Amniotic stem cell (primary cell): Measurements from ENCODE around the gene FAM168A.

ENCODE experiments used
- DNase-seq: peaks from one replicate; lab custom pipeline; 2025; lab: John Stamatoyannopoulos, UW

FAM168A gene

GRCh38 chr11:73401217-73401923, 196.5 kb downstream of the FAM168A start:
- no peak for DNase-seq

DNA sequence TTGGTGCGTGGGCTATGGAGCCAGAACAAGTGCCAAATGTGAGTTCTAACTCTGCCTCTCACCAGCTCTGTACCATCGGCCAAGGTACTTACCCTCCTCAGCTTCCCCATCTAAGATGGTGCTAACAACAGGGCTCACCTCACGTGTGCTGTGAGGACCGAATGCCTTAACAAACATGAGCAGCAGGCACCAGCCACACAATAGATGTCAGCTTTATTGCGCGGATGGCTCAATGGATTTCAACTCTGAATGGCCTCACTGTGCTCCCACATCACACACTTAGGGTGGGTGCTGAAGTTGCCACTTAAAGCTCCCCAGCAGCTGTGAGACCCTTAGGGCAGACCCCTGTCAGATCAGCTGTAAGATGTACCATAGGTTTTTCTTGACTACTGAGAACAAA, 197.6 kb downstream of the FAM168A start:
- DNase-seq = no peak

DNA sequence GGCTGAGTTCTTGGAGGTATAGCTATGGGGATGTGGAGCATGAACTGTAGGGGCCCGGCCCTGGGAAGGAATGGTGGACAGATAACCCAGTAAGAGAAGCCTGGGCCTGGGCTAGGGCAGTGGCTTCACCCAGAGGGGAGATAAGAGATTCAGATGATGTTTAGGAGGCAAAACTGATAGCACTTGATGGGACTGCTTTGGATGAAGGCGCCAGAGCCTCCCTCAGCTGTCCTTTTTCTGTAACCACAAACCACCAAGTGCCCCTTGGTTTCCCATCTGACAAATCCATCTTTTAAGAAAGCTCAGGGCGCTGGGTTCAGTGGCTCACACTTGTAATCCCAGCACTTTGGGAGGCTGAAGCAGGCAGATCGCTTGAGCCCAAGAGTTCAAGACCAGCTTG, 198.3 kb downstream of the FAM168A start:
- no peak for DNase-seq

DNA sequence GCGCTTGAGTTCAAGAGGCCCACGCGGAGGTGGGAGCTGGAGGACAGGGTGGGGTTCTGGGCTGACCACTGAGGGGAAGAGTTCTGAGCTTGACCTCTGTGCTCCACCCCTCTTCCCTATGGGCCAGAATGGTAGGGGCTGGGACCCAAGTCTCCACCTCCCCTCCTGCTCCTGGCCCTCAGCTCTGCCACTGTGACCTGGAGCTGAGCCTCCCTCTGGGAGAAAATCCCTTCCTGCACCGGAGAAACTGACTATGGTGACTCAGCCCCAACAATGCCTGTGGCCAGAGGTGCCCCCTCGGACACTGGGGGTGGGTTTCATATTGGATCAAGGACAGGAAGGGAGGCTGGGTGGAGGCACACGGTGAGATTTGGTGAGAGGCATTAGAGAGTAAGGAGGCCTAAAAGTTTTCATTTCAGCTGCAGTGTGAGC, 198.7 kb downstream of the FAM168A start:
- no peak for DNase-seq

DNA sequence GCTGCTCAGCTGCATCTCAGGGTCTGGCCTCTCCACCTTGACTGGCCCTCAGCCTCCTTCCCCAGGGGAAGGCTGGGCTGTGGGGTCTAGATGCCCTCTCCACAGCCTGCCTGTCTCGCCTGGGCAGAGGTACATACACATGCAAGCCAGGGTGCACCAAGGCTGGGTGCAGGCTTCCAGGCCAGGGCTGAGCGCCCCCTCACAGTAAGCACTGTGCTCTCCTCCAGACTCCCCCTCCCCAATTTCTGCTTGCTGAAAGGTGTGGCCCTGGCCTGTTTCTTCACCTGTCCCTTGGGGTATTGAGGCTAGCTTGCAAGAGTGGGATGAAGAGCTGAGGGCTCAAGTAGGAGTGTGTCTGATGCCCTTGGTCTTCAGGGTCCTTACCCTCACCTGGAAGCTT, 199.2 kb downstream of the FAM168A start:
- no peak for DNase-seq

DNA sequence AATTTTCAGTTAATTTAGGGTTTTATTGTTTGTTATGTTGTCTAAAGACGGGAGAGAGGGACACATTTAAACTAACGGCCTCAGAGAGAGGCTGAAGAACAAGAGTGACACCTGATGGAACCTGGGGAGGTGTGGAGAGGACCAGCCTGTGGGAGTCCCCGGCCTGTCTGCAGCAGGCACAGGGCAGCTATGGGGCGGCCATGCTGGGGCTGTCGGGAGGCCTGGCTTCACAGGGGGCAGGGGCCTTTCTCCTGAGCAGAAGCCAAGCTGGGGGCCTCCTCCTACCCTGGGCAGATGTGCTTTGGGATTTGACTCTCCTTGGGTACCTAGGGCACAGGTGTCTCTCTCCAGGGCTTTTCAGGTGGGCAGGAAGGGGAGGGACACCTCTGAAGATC, 199.8 kb downstream of the FAM168A start:
- no peak for DNase-seq

GRCh38 chr11:73397468-73398131, 200.3 kb downstream of the FAM168A start:
- DNase-seq = no peak

DNA sequence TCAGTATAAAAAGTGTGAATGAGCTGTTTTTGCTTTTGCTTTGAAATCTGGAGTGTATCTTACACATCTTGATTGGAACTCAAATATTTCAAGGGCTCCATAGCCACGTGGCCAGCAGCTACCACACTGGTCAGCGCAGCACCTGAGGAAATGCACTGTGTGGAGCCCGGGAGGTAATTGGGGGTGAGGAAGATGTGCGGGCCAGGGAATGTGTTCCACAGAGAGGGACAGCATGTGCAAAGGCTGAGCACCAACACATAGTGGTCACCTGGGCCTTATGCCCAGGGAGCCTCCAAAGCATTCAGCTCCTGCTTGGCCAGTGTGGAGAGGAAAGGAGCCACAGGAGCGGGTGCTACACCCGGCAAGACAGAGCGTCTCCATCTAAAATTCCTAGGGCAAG, 200.9 kb downstream of the FAM168A start:
- no peak for DNase-seq

DNA sequence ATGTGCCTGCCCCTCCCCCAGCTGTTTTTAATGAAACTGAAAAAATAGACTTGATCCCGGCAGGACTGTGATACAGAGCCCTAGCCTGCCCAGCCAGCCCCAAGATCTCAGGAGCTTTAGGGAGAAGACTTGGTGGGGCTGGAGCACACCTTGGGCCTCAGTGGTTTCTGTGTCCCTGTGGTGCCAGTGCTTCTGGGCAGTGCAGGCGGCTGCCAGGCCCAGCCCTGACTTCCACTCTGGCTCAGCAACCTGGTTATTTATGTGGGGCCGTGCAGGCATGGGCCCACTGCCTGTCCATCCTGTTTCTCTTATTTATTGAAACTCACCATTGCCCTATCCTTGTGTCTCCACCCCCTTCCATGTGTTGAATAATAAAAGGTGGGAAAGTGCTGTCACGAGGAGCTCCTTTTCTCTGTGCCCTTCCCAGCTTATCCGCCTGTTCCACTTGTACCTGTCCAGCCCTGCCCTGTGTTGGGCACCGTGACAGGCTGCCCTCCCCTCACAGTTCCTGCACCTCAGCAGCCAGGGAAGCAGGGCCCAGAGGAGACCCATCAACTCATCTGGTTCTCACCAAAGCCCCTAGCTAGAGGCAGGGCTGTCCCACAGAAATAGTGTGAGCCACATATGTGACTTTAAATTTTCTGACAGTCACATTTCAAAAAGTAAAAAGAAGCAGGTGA, 201.5 kb downstream of the FAM168A start:
- DNase-seq = no peak

GRCh38 chr11:73395297-73396208, 202.4 kb downstream of the FAM168A start:
- no peak for DNase-seq

DNA sequence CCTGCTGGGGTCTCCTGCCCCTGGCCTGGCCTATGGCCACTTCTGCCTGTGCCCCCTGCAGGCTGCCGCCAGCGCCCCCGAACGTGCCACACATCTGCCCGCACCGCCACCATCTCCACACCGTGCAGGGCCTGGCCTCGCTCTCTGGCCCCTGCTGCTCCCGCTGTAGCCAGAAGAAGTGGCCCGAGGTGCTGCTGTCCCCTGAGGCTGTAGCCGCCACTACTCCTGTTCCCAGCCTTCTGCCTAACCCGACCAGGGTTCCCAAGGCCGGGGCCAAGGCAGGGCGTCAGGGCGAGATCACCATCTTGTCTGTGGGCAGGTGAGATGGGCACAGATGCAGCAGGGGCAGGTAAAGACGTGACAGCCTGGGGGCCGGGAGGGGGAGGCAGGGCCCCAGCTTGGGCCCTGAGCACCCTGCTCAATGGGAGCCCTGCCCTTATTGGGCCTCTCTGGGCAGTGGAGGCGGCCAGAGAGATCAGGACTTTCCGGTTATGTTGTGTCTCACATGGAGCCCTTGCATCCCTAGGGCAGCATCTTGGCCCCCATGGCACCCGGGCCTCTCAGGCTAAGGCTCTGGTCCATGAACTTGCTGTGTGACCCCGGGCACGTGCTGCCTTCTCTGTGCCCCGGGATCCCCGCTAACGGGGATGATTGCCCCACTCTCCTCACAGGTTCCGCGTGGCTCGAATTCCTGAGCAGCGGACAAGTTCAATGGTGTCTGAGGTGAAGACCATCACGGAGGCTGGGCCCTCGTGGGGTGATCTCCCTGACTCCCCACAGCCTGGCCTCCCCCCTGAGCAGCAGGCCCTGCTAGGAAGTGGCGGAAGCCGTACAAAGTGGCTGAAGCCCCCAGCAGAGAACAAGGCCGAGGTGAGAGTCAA, 203.3 kb downstream of the FAM168A start:
- no peak for DNase-seq

DNA sequence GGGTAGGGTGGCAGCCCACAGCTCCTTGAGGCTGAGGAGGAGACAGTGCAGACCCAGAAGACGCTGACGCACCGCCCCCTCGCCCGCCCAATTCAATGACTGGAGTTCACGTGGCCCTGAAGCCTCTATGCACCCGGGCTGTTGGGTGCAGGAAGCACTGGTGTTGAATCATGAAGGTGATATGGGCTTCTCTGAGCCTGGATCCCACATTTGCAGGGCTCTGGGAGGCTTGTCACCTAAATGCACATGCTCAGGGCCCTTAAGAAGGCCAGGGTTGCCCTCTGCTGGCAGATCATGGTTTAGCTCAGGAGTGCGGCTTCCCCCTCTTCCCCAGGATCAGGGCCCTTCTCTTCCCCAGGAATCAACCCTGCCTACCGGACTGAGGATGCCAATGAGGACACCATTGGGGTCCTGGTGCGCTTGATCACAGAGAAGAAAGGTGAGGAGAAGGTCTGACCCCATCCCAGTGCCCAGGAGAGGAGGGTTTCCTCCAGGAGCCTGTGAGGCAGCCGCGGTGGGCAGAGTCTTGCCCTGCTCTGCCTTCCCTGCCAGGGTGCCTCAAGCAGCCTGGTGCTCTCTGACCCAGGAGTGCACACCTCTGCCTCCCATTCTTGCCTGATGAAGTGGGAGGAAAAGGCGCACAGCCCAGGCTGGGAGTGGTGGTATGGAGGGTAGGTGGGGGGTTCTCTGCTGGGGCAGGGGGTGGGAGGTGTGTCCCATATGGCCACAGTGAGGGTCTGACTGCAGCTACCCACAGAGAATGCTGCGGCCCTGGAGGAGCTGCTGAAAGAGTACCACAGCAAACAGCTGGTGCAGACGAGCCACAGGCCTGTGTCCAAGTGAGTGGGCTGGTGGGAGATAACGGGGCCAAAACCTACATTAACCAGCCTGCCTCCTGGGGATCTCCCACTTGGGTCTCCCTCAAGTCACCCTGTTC, 204.2 kb downstream of the FAM168A start:
- peak; percentile 62 for DNase-seq

- no peak for DNase-seq
These were observed 204.9 kb downstream of the FAM168A start for GRCh38 chr11:73393011-73393380.

GRCh38 chr11:73392108-73393010, 205.6 kb downstream of the FAM168A start:
- no peak for DNase-seq

- no peak for DNase-seq
These were observed 206.2 kb downstream of the FAM168A start for GRCh38 chr11:73391665-73392064.

DNA sequence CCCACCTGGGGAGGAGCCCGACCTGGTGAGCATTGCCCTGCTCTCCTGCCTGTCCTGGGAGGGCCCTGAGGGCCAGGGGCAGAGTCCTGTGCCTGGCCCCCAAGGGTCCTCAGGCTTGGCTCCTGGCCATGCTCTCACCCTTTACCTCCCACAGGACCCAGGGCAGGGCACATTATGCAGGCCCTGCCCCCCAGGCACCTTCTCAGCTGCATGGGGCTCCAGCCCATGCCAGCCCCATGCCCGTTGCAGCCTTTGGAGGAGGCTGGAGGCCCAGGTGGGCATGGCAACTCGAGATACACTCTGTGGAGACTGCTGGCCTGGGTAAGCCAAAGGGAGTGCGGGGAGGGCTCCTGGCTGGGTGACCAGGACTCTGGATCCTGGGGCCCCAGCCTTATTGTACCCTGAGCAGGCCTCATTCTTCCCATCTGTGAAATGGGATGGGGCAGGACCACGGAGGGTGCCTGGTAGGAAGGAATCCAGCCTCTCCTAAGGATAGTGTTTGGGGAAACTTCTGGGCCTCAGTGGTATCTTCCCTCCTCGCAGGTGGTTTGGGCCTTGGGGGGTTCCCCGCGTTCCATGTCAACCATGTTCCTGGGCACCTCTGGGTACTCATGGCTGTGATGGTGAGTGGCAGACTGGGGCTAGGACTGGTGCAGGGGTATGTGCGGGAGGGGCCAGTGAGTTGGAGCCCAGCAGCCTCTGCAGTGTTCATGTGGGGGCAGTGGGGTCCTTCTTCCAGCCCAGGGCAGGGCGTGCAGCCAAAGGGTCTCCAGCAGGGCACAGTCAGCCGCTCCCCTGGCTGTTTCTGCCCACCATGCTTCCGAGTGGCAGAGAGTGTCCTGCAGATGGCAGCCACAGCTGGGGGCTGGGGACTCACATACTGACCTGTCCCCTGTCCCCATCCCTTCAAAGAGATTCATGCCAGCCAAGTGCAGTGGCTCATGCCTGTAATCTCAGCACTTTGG, 207.0 kb downstream of the FAM168A start:
- no peak for DNase-seq

DNA sequence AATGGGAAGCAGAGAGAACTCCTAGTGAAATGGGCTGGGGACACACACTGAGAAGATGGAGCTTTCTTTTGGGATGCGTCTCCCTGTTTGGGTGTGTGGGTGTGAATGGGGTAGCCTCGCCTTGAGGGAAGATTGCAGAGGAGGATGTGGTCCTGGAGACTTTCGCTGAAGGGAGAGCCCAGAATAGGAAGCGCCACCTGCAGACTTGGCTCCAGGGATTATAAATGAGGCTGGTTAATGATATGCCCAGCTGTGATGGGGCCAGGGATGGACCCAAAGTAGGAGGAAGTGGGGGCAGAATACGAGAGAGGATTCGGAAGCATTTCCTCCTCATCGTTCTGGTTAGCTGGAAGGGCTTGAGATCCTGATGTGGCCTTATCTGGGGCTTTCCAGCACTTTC, 208.0 kb downstream of the FAM168A start:
- no peak for DNase-seq

- DNase-seq = no peak
These were observed 208.8 kb downstream of the FAM168A start for GRCh38 chr11:73389134-73389525.
